Prostate gland (tissue), 2 donors: ENCODE data around the gene ANXA2. TPM values are rescaled to one million over a fixed set of nuclear protein-coding genes. Genes with fewer than 3 reads are reported as not detected.

ENCODE experiments used
- DNase-seq: peaks from one replicate; pipeline ENCODE4 v3.0.0-alpha.2; 2019; ENCODE audit warnings: low spot score
- H3K27ac ChIP-seq, 2 donors: fragments of 200-600 bp; sonication (generic); 2 replicates each; pipeline ENCODE4 v1.5.1; 2017 to 2019
- H3K27me3 ChIP-seq: fragments of 200-600 bp; sonication (generic); replicated peaks from 2 replicates; pipeline ENCODE4 v1.5.1; 2019; ENCODE audit not compliant: insufficient read depth
- H3K36me3 ChIP-seq, 2 donors: fragments of 200-600 bp; sonication (generic); 1 replicate in 1 of 2; 2 replicates in 1 of 2; pipeline versions ENCODE4 v1.5.1 to v1.8.1; 2017 to 2019
- H3K4me1 ChIP-seq: fragments of 200-600 bp; sonication (generic); replicated peaks from 2 replicates; pipeline ENCODE4 v1.5.1; 2019
- H3K4me3 ChIP-seq, 2 donors: fragments of 200-600 bp; sonication (generic); 2 replicates each; pipeline ENCODE4 v1.5.1; 2017 to 2019
- H3K9me3 ChIP-seq: fragments of 200-600 bp; sonication (generic); 2 replicates; pipeline ENCODE4 v1.5.1; 2017
- CTCF ChIP-seq, 4 experiments: fragments of 200-600 bp in 2 of 4; fragments of 450-650 bp in 2 of 4; sonication (generic) in 2 of 4; IDR thresholded peaks; 1 replicate in 3 of 4; 2 replicates in 1 of 4; pipeline ENCODE4 v1.5.1; 2016 to 2019; ENCODE audit warnings: antibody characterized with exemption in 4 of 4, mild to moderate bottlenecking in 2 of 4, moderate library complexity in 2 of 4
- POLR2A ChIP-seq: fragments of 450-650 bp; IDR thresholded peaks from one replicate; pipeline ENCODE4 v1.6.1; 2016; ENCODE audit warnings: antibody characterized with exemption, mild to moderate bottlenecking
- POLR2AphosphoS5 ChIP-seq: sonication (generic); formaldehyde crosslinking; IDR thresholded peaks from one replicate; pipeline ENCODE4 v1.6.1; 2017; ENCODE audit warnings: antibody characterized with exemption
- WGBS: methylation state at CpG from one replicate; pipeline ENCODE4 v1.1.5; 2018; 5-methylcytosine and 5-hydroxymethylcytosine counted together
- intact Hi-C: fragments of 100-400 bp; cut with DNase I; formaldehyde crosslinking; loops from one replicate; pipeline ENCODE4 v1.14.2; 2022
- total RNA-seq, 2 donors: library from RNA; depleted of rRNA; stranded (reverse); fragments of >200 nt; gene quantifications; one replicate each; pipeline ENCODE4 v1.1.0, GENCODE V29; 2016

Gene ANXA2
- total RNA-seq, 2 donors from 2014 or later, result 404 to 595 TPM

GRCh38 chr15:60356832-60357231 lies 41.0 kb downstream of the ANXA2 start:
- intact Hi-C loops, result no loop called here
- Histone ChIP-seq H3K4me1 (no peaks in the 10 kb centered on the region), H3K27ac (no peak overlapping the region), H3K36me3 (peaks cover 9 to 27% of the 10 kb centered on the region in 2 donors), H3K27me3 (no peaks in the 10 kb centered on the region), H3K9me3 (no peaks in the 10 kb centered on the region), H3K4me3 (no peak overlapping the region)
- no peak for DNase-seq
- TF ChIP-seq CTCF (IDR thresholded peaks at IDR 0.05) (no peak), POLR2AphosphoS5 (no peak), POLR2A (no peak)
- WGBS, result 85% methylated on average over 4 of the region's 4 CpGs

GRCh38 chr15:60355148-60355857 lies 42.5 kb downstream of the ANXA2 start:
- no peaks in the 10 kb centered on the region for H3K27me3 ChIP-seq
- DNase-seq, result no peak
- WGBS, result 92% methylated on average over 10 of the region's 10 CpGs
- H3K36me3 ChIP-seq, result peaks cover 20 to 40% of the 10 kb centered on the region in 2 donors
- no peak overlapping the region for H3K27ac ChIP-seq
- no peak overlapping the region for H3K4me3 ChIP-seq
- intact Hi-C loops, result no loop called here
- no peaks in the 10 kb centered on the region for H3K4me1 ChIP-seq
- no peak for TF ChIP-seq POLR2AphosphoS5
- no peak for TF ChIP-seq POLR2A
- no peak for TF ChIP-seq CTCF (IDR thresholded peaks at IDR 0.05)
- H3K9me3 ChIP-seq, result no peaks in the 10 kb centered on the region

- no peak for DNase-seq
- H3K27me3 ChIP-seq, result no peaks in the 10 kb centered on the region
- H3K27ac ChIP-seq, result no peak overlapping the region
- 81% methylated on average over 5 of the region's 5 CpGs for WGBS
- no peak overlapping the region for H3K4me3 ChIP-seq
- no peaks in the 10 kb centered on the region for H3K4me1 ChIP-seq
- H3K9me3 ChIP-seq, result no peaks in the 10 kb centered on the region
- peaks cover 17 to 42% of the 10 kb centered on the region in 2 donors for H3K36me3 ChIP-seq
- no peak for TF ChIP-seq POLR2A
- TF ChIP-seq CTCF (IDR thresholded peaks at IDR 0.05), result no peak
- TF ChIP-seq POLR2AphosphoS5, result no peak
- intact Hi-C loops, result no loop called here
These were observed 44.4 kb downstream of the ANXA2 start for GRCh38 chr15:60353245-60353920.

DNA sequence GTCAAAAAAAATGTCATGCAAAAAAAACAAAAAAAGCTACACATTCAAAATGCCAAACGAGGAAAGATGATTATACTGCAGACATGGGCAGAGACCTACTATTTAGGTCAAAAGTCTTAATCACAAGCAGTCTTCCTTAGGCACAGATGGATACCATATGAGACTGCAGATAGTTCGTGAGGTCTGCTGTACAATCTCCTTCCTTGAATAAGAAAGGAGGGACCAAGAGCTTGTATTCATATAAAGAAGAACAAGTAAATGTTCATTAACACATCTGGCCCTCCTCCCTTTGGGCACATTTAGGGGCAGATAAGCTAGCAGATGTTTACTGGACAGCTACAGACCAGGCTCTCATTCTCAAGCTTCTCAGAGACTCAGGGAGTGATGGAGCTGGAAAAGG lies 45.3 kb downstream of the ANXA2 start:
- Histone ChIP-seq H3K27me3 (no peaks in the 10 kb centered on the region), H3K9me3 (no peaks in the 10 kb centered on the region), H3K4me1 (no peaks in the 10 kb centered on the region), H3K36me3 (peaks cover 17 to 42% of the 10 kb centered on the region in 2 donors), H3K4me3 (no peak overlapping the region), H3K27ac (no peak overlapping the region)
- TF ChIP-seq POLR2AphosphoS5 (no peak), POLR2A (no peak), CTCF (IDR thresholded peaks at IDR 0.05) (no peak)
- DNase-seq, result no peak
- WGBS, result 81% methylated on average over 2 of the region's 2 CpGs
- intact Hi-C loops, result no loop called here

DNA sequence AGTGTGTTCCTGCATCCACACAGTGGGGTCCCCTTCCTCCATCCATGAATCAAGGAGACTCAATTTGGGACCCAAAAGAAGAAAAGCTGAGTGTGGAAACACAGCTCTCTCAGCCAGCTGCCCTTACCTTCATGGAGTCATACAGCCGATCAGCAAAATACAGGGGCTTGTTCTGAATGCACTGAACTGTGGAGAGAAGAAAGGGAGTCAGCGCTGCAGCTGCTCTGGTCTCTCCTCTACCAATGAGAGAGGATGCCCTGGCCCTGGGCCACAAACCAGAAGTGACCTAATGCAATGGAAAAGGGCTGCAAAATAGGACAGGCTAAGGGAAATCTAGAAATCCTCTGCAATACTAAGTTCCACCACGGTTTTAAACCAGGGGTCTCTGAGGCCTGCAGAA lies 46.7 kb downstream of the ANXA2 start:
- 73% methylated on average over 3 of the region's 3 CpGs for WGBS
- TF ChIP-seq POLR2A, result no peak
- TF ChIP-seq CTCF (IDR thresholded peaks at IDR 0.05), result no peak
- TF ChIP-seq POLR2AphosphoS5, result no peak
- peaks cover 14 to 49% of the 10 kb centered on the region in 2 donors for H3K36me3 ChIP-seq

More for the DNA sequence above, 46.7 kb downstream of the ANXA2 start:
- Histone ChIP-seq H3K4me3 (no peak overlapping the region), H3K4me1 (no peaks in the 10 kb centered on the region), H3K9me3 (no peaks in the 10 kb centered on the region), H3K27me3 (no peaks in the 10 kb centered on the region), H3K27ac (no peak overlapping the region)
- intact Hi-C loops, result no loop called here
- DNase-seq, result no peak
